Prostate gland (tissue), 2 donors: Measurements from ENCODE around the gene VIPR2.

Source experiments
- CTCF ChIP-seq, 4 experiments: fragments of 200-600 bp in 2 of 4; fragments of 450-650 bp in 2 of 4; sonication (generic) in 2 of 4; IDR thresholded peaks; 1 replicate in 3 of 4; 2 replicates in 1 of 4; pipeline ENCODE4 v1.5.1; 2016 to 2019; ENCODE audit warnings: antibody characterized with exemption in 4 of 4, mild to moderate bottlenecking in 2 of 4, moderate library complexity in 2 of 4
- POLR2A ChIP-seq: fragments of 450-650 bp; IDR thresholded peaks from one replicate; pipeline ENCODE4 v1.6.1; 2016; ENCODE audit warnings: antibody characterized with exemption, mild to moderate bottlenecking
- POLR2AphosphoS5 ChIP-seq: sonication (generic); formaldehyde crosslinking; IDR thresholded peaks from one replicate; pipeline ENCODE4 v1.6.1; 2017; ENCODE audit warnings: antibody characterized with exemption

GRCh38 chr7:159118197-159118595 lies 26.5 kb downstream of the VIPR2 start:
- TF ChIP-seq CTCF (IDR thresholded peaks at IDR 0.05) (no peak), POLR2AphosphoS5 (no peak), POLR2A (no peak)
